K562 (cell line): Measurements from ENCODE around the gene NRF1. TPM values are rescaled to one million over a fixed set of nuclear protein-coding genes. Genes with fewer than 3 reads are reported as not detected.
A peak's percentile ranks its signal among the peaks of the same experiment; 100 is the strongest.

ENCODE experiments used
- CBX1 ChIP-seq: sonication (generic); IDR thresholded peaks from 2 replicates; pipeline ENCODE4 v1.6.1; 2016; ENCODE audit warnings: antibody characterized with exemption, low read depth, mild to moderate bottlenecking
- CBX3 ChIP-seq, 2 experiments: IDR thresholded peaks; 1 replicate in 1 of 2; 2 replicates in 1 of 2; pipeline ENCODE4 v1.6.1; 2012; ENCODE audit warnings: inconsistent platforms in 2 of 2, low read length in 2 of 2, borderline replicate concordance in 1 of 2, control low read depth in 1 of 2
- CHAMP1 ChIP-seq: fragments of 450-650 bp; IDR thresholded peaks from 2 replicates; pipeline ENCODE4 v1.6.1; 2016; ENCODE audit warnings: mild to moderate bottlenecking
- HNRNPLL ChIP-seq: fragments of 200-400 bp; formaldehyde crosslinking; IDR thresholded peaks from 2 replicates; pipeline ENCODE4 v1.6.1; 2017; ENCODE audit warnings: low read length, low read depth, mild to moderate bottlenecking; ENCODE audit not compliant: poor library complexity, severe bottlenecking
- NCOR1 ChIP-seq: fragments of 450-650 bp; IDR thresholded peaks from 2 replicates; pipeline ENCODE4 v1.6.1; 2016; ENCODE audit warnings: mild to moderate bottlenecking, moderate library complexity
- SP1 ChIP-seq: sonication (generic); formaldehyde crosslinking; IDR thresholded peaks from 2 replicates; pipeline ENCODE4 v1.8.1; 2022; ENCODE audit warnings: mild to moderate bottlenecking, missing genetic modification reagents
- SPI1 ChIP-seq: IDR thresholded peaks from 2 replicates; pipeline ENCODE4 v1.6.1; 2011; ENCODE audit warnings: low read depth, low read length, control low read depth, borderline replicate concordance
- TRIM24 ChIP-seq, 2 experiments: fragments of 450-650 bp; IDR thresholded peaks; 2 replicates each; pipeline ENCODE4 v1.6.1; 2016
- U2AF2 ChIP-seq: fragments of 200-400 bp; formaldehyde crosslinking; optimal IDR thresholded peaks from 2 replicates; pipeline ENCODE3; 2017; ENCODE audit warnings: low read depth, mild to moderate bottlenecking, low read length
- ZEB2 ChIP-seq: fragments of 450-650 bp; IDR thresholded peaks from 2 replicates; pipeline ENCODE4 v1.6.1; 2016
- ZNF146 ChIP-seq: IDR thresholded peaks from one replicate; pipeline ENCODE4 v1.6.1; 2018; ENCODE audit warnings: missing compliant biosample characterization; ENCODE audit not compliant: unreplicated experiment
- ZNF592 ChIP-seq: fragments of 450-650 bp; IDR thresholded peaks from 2 replicates; pipeline ENCODE4 v1.6.1; 2017; ENCODE audit warnings: antibody characterized with exemption, mild to moderate bottlenecking
- ZNF609 ChIP-seq: sonication (generic); formaldehyde crosslinking; IDR thresholded peaks from 2 replicates; pipeline ENCODE4 v1.8.1; 2023; ENCODE audit warnings: missing genetic modification reagents, mild to moderate bottlenecking, borderline replicate concordance
- ZNF717 ChIP-seq: fragments of 250-450 bp; sonication (Bioruptor Pico); IDR thresholded peaks from 2 replicates; pipeline ENCODE4 v1.5.0; 2021
- polyA plus RNA-seq, 8 experiments: library from polyadenylated mRNA; depleted of rRNA in 4 of 8; stranded (reverse) in 5 of 8; unstranded in 3 of 8; fragments of >200 nt; fragmentation: Nextera tagmentation in 2 of 8; fragmentation: Illumina TruSeq in 1 of 8; extraction: Ambion mirVana in 2 of 8; extraction: Trizol in 1 of 8; gene quantifications; 2 replicates each; pipeline versions ENCODE4 v1.2.1 to v1.2.3, GENCODE V29; 2011 to 2014; ENCODE audit warnings: inconsistent platforms in 1 of 8, missing spikeins in 1 of 8
- total RNA-seq, 7 experiments: library from RNA; depleted of rRNA in 6 of 7; stranded (reverse); fragments of >200 nt in 6 of 7; fragmentation: Illumina TruSeq in 2 of 7; extraction: Trizol in 2 of 7; gene quantifications; 2 replicates each; pipeline versions ENCODE4 v1.2.1 to v1.2.3, GENCODE V29; 2011 to 2021; ENCODE audit warnings: low replicate concordance in 1 of 7

NRF1 gene
- total and polyA plus RNA-seq, 9 of the 15 experiments (the other 6 are each of a cell fraction or from before 2014, with no cell fraction given): 8.6 to 28.8 (median 20.3) TPM

DNA sequence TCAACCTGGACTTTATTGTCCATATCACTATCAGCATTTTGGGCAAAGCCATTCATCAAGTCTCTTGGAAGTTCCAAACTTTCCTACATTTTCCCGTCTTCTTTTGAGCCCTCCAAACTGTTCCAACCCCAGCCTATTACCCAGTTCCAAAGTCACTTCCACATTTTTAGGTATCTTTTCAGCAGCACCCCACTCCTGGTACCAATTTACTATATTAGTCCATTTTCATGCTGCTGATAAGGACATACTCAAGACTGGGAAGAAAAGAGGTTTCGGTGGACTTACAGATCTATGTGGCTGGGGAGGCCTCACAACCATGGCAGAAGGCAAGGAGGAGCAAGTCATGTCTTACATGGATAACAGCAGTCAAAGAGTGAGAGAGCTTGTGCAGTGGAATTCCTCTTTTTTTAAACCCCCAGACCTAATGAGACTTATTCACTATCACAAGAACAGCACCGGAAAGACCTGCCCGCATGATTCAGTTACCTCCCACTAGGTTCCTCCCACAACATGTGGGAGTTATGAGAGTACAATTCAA lies 50.2 kb downstream of the NRF1 start (continued):
- TF ChIP-seq CHAMP1 (0 out of 2 replicates have a peak, but pooled peaks have one; percentile 45), SPI1 (peak; percentile 41; the same call in 1 of the 2 replicates), TRIM24 (IDR thresholded peaks at IDR 0.05) (peak; percentile 3 to 40; a peak in 2 of 4 replicates), U2AF2 (no peak), ZNF609 (CRISPR knock-in tag) (no peak), CBX3 (IDR thresholded peaks at IDR 0.05; ENCODE audit: borderline replicate concordance in 1 of 2, low read length in 2 of 2) (peak in 1 of 2 experiments; percentile 93; a peak in 2 of 3 replicates), HNRNPLL (no peak), ZNF146 (CRISPR knock-in tag) (no peak), ZNF592 (no peak), SP1 (CRISPR knock-in tag) (no peak), ZNF717 (no peak), ZEB2 (peak; percentile 69), NCOR1 (no peak), CBX1 (peak; percentile 64; the same call in 1 of the 2 replicates)
